ENCODE data around the gene HS3ST2. TPM values are rescaled to one million over a fixed set of nuclear protein-coding genes. Genes with fewer than 3 reads are reported as not detected.

Gene HS3ST2
- total and polyA plus RNA-seq, 2 of the 8 experiments (the other 6 are each of a cell fraction or from before 2014, with no cell fraction given): 1.7 to 3.7 TPM

GRCh38 chr16:22955461-22956070 is 141.6 kb downstream of the HS3ST2 start:
- TF ChIP-seq RFX5 (IDR thresholded peaks at IDR 0.05; ENCODE audit: borderline replicate concordance, low read depth, low read length): no peak
- FAIRE-seq (no peak), DNase-seq (ENCODE audit: low read depth in 1 of 2, low spot score in 2 of 2) (no peak)
- Histone ChIP-seq H4K8ac (ENCODE audit: extremely low read depth, insufficient read depth, low read length) (no peak overlapping the region), H3K27me3 (replicated peaks in 1 of 4; ENCODE audit: control insufficient read depth in 3 of 4, extremely low read depth in 1 of 4, insufficient read depth in 3 of 4, low read length in 3 of 4) (no peaks in the 10 kb centered on the region), H3K4ac (replicated peaks; ENCODE audit: insufficient read length, low read depth, low read length) (no peak overlapping the region), H4K5ac (ENCODE audit: insufficient read length, low read depth, low read length) (no peak overlapping the region), H2BK12ac (ENCODE audit: low read depth, low read length) (no peak overlapping the region), H3K4me2 (ENCODE audit: insufficient read depth in 1 of 2, low read depth in 2 of 2, low read length in 2 of 2) (no peak overlapping the region), H4K91ac (replicated peaks; ENCODE audit: insufficient read length, low read length) (no peak overlapping the region), H3K23ac (ENCODE audit: insufficient read length) (no peak overlapping the region), H3K18ac (ENCODE audit: extremely low read depth, low read length) (no peak overlapping the region), H3K4me1 (replicated peaks in 1 of 4; ENCODE audit: control insufficient read depth in 3 of 4, insufficient read depth in 4 of 4, low read length in 3 of 4) (peaks cover 0 to 3% (median 0%) of the 10 kb centered on the region in 4 experiments; a peak in 1 of 7 replicates), H2AK5ac (ENCODE audit: low read depth, low read length) (no peak overlapping the region), H3K9me3 (ENCODE audit: insufficient read depth in 2 of 2, low read depth in 1 of 2, low read length in 1 of 2) (no peaks in the 10 kb centered on the region), H2BK15ac (ENCODE audit: low read length) (no peak overlapping the region), H3K27ac (ENCODE audit: low read depth, low read length) (no peak overlapping the region), H3K36me3 (ENCODE audit: control insufficient read depth in 2 of 4, insufficient read depth in 4 of 4, low read length in 3 of 4) (no peaks in the 10 kb centered on the region), H3K23me2 (ENCODE audit: low read depth, low read length) (no peaks in the 10 kb centered on the region), H2BK20ac (ENCODE audit: low read length) (no peak overlapping the region), H2BK5ac (ENCODE audit: low read depth, low read length) (no peak overlapping the region), H3K14ac (ENCODE audit: insufficient read length) (no peak overlapping the region), H3K79me2 (ENCODE audit: control insufficient read depth in 1 of 2, insufficient read depth in 2 of 2, low read length in 2 of 2) (no peaks in the 10 kb centered on the region), H3K79me1 (ENCODE audit: low read depth, low read length) (no peaks in the 10 kb centered on the region), H3K4me3 (ENCODE audit: extremely low read depth in 1 of 4, insufficient read depth in 2 of 4, low read depth in 3 of 4, low read length in 4 of 4) (no peak overlapping the region), H3K9ac (replicated peaks in 1 of 4; ENCODE audit: extremely low read depth in 1 of 4, low read depth in 3 of 4, low read length in 3 of 4) (no peak overlapping the region), H4K20me1 (replicated peaks in 1 of 2; ENCODE audit: control insufficient read depth in 1 of 2, insufficient read depth in 2 of 2, low read length in 2 of 2) (no peaks in the 10 kb centered on the region), H2AFZ (ENCODE audit: low read length) (0 out of 2 replicates have a peak overlapping the region, but pooled peaks have one; percentile 15), H2BK120ac (replicated peaks; ENCODE audit: low read depth, low read length) (no peak overlapping the region), H3K56ac (replicated peaks; ENCODE audit: insufficient read length, low read depth, low read length) (no peak overlapping the region)
- 86% methylated on average over 6 of the region's 6 CpGs; no CpG with 5 or more reads in 1 of the 2 experiments for WGBS, 2 experiments (ENCODE audit: extremely low coverage in 1 of 2, insufficient coverage in 1 of 2, insufficient read length in 1 of 2, insufficient replicate concordance in 2 of 2, low coverage in 1 of 2, low lambda C conversion rate in 2 of 2, missing lambda C conversion rate in 1 of 2)
- ChIA-PET CTCF (ENCODE audit: partially characterized antibody) (interaction anchor here (0.6 to 2.4 kb wide), 5 partner anchors 12 to 292 kb away, joined by 3 to 11 read pairs (median 4); no protein-coding TSS in a partner anchor), POLR2A (ENCODE audit: partially characterized antibody) (interaction anchor here (0.8 kb wide), 1 partner anchor 20 kb away, joined by 3 read pairs; no protein-coding TSS in a partner anchor)
